Measurements from ENCODE around the gene CYP3A7. TPM values are rescaled to one million over a fixed set of nuclear protein-coding genes. Genes with fewer than 3 reads are reported as not detected.

CYP3A7 gene
- total and polyA plus RNA-seq, 11 donors, result not detected

DNA sequence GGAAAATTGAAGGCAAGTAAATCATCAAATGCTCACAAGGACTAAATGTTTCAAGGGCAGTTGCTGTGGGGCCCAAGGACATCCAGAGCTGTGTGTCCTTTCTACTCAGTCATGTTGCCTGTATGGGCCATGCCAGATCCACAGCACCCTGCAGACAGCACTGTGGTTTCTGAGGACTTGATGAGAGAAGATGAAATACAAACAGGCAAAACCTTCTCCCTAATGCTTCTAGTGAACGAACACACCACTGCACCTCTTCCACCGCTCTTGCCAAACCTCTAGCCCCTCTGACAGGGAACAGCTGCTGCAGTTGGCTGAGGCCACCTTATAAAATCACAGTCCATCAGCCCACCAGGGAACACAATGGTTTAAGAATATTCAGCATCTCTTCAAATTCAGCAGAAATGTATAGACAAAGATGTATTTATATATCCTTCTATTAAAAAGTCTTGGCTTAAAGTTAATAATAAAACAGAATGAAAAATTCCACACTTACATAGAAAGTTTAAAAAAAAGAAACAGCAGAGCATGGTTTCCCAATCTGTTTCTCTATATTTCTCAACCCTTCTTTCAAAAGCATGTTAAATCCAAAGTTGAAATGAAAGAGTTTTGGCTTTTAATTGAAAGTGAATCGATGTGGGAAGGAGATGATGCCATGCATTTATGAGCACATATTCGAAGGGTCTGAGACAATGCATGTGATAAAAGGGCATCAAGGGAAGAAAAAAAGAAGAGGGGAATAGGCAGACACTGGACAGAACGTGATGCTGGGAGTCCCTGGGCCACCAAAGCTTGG is 14.0 kb downstream of the CYP3A7 start:
- WGBS, 4 donors, result 67 to 75% (median 71%) methylated on average over 5 of the region's 5 CpGs
- peaks cover 0 to 12% (median 0%) of the 10 kb centered on the region in 12 donors for H3K9me3 ChIP-seq
- no peak for DNase-seq
- H3K27me3 ChIP-seq, result no peaks in the 10 kb centered on the region
- H3K27ac ChIP-seq, result no peak overlapping the region
- no peak overlapping the region for H3K4me3 ChIP-seq
- ATAC-seq, result no peak
- no peaks in the 10 kb centered on the region for H3K4me1 ChIP-seq
- intact Hi-C loops (cut with DNase I), result no loop called here
- H3K36me3 ChIP-seq, result no peaks in the 10 kb centered on the region
- no peak for TF ChIP-seq POLR2A (IDR thresholded peaks at IDR 0.05)
- TF ChIP-seq, protein P1, sequence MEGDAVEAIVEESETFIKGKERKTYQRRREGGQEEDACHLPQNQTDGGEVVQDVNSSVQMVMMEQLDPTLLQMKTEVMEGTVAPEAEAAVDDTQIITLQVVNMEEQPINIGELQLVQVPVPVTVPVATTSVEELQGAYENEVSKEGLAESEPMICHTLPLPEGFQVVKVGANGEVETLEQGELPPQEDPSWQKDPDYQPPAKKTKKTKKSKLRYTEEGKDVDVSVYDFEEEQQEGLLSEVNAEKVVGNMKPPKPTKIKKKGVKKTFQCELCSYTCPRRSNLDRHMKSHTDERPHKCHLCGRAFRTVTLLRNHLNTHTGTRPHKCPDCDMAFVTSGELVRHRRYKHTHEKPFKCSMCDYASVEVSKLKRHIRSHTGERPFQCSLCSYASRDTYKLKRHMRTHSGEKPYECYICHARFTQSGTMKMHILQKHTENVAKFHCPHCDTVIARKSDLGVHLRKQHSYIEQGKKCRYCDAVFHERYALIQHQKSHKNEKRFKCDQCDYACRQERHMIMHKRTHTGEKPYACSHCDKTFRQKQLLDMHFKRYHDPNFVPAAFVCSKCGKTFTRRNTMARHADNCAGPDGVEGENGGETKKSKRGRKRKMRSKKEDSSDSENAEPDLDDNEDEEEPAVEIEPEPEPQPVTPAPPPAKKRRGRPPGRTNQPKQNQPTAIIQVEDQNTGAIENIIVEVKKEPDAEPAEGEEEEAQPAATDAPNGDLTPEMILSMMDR (IDR thresholded peaks at IDR 0.05), result no peak

DNA sequence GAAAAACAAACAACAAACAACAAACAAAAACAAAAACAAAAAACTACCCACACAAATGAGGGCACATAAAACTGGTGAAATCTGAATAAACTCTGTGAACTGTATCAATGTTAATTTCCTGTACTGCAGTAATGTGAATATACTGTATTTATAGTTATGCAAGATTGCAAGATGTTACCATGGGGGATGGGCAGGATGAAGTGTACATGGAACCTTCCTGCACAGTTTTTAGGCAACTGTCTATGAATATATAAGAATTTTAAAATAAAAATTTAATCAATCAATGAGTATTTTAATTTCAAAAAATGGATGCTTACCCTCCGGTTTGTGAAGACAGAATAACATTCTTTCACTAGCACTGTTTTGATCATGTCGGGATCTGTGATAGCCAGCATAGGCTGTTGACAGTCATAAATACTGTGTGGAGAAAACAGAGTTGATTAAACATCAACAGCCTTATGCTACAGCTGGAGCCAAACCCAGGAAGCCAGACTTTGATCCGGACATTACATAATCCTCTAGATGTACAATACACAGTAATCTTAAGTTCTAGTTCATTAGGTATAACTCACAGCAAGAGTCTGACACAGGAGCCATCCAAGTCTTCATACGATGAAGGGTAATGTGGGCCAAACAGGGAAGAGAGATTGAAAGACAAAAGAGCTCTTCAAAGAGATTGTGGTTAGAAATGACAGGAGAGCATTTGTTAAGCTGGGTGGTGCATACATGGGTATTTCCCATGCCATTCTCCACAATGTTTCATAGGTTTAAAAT is 14.8 kb downstream of the CYP3A7 start:
- H3K27me3 ChIP-seq, result no peaks in the 10 kb centered on the region
- TF ChIP-seq, protein P1 (IDR thresholded peaks at IDR 0.05), result no peak
- TF ChIP-seq POLR2A (IDR thresholded peaks at IDR 0.05), result no peak
- no peak overlapping the region for H3K27ac ChIP-seq
- no peak overlapping the region for H3K4me3 ChIP-seq
- H3K9me3 ChIP-seq, result peaks cover 0 to 12% (median 0%) of the 10 kb centered on the region in 12 donors
- H3K4me1 ChIP-seq, result no peaks in the 10 kb centered on the region
- H3K36me3 ChIP-seq, result no peaks in the 10 kb centered on the region
- DNase-seq, result no peak
- ATAC-seq, result no peak
- intact Hi-C loops (cut with DNase I), result no loop called here
- WGBS, 4 donors, result 58 to 70% (median 66%) methylated on average over 4 of the region's 4 CpGs

DNA sequence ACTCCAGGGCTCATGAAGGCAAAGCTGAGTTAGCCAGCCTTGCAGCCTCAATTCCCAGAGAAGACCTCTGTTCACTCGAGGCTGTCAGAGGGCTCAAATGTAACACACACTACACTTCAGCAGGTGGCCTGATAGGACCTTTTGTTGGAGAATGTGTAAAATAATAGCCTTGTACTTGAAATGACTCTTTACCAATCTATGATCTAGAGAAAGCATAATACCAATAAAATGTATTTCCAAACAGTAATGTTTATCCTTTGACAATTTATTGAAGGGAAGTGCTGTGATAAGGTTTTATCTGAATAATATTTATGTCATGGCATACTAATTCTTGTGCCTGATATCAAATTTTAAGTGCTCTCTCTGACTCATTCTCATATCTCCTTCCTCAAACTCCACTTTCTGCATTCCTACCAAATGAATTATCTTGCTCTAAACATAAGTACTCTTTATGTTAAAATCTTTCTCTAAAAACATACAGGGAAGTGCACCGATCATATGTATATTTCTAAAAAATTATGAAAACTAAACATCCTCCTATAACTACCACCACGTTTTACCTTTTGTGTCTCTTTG is 20.9 kb downstream of the CYP3A7 start:
- H3K36me3 ChIP-seq, result peaks cover 0 to 3% (median 0%) of the 10 kb centered on the region in 9 donors
- 68 to 75% (median 70%) methylated on average over 3 of the region's 3 CpGs for WGBS, 4 donors
- TF ChIP-seq POLR2A (IDR thresholded peaks at IDR 0.05), result no peak
- TF ChIP-seq, protein P1 (IDR thresholded peaks at IDR 0.05), result no peak
- ATAC-seq (no peak), DNase-seq (no peak)
- H3K27me3 ChIP-seq, result no peaks in the 10 kb centered on the region
- no peaks in the 10 kb centered on the region for H3K4me1 ChIP-seq
- intact Hi-C loops (cut with DNase I), result no loop called here
- no peak overlapping the region for H3K4me3 ChIP-seq
- H3K9me3 ChIP-seq, result peaks cover 0 to 12% (median 0%) of the 10 kb centered on the region in 12 donors
- H3K27ac ChIP-seq, result no peak overlapping the region
